Tongue (tissue), 2 donors: Measurements from ENCODE around the gene AP2A2. TPM values are rescaled to one million over a fixed set of nuclear protein-coding genes. Genes with fewer than 3 reads are reported as not detected.

Source experiments
- DNase-seq: peaks from one replicate; pipeline ENCODE4 v3.0.0-alpha.2; 2015
- total RNA-seq: library from RNA; depleted of rRNA; stranded (reverse); fragments of >200 nt; gene quantifications from one replicate; pipeline ENCODE4 v1.2.3, GENCODE V29; 2014

The AP2A2 gene
- 28.6 TPM for total RNA-seq

DNA sequence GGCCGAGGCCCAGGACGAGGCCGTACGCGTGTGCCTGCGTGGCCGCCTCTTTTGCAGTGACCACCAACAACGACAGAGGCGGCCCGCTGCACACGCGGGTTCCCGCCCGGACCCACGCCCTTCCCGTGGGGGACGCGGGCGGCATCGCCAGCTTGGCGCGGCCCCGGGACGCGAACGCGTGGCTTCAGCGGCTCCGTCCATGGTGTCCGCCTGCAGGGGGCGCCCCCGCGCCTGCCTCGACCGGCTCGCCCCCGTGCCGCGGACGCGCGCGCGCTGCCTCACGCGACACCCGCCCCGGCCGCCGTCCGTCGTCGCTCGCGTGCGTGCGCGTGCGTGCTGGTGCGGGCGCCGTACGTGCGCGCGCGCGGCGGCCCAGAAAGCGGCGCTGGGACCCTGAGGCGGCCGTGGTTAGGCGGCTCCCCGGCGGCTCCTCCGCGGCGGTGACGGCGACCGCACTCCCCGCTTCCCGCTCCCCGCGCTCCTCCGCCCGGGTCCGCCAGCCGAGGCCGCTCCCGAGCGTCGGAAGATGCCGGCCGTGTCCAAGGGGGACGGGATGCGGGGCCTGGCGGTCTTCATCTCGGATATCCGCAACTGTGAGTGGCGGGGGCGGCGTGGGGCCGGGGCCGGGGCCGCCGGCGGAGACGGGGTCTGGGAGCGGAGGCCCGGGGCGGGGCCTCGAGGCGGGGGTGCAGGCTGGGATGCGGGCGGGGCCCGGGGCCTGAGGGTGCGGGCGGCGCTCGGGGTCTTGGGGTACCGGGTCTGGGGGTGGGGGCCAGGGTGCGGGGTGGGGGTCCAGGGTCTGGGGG, at the start of gene AP2A2:
Gene AP2A2, plus strand, starts transcription at position 375 of the 806 bp plus-strand sequence. Its CDS starts 152 bp downstream, at position 527.
- peak; percentile 96 for DNase-seq

DNA sequence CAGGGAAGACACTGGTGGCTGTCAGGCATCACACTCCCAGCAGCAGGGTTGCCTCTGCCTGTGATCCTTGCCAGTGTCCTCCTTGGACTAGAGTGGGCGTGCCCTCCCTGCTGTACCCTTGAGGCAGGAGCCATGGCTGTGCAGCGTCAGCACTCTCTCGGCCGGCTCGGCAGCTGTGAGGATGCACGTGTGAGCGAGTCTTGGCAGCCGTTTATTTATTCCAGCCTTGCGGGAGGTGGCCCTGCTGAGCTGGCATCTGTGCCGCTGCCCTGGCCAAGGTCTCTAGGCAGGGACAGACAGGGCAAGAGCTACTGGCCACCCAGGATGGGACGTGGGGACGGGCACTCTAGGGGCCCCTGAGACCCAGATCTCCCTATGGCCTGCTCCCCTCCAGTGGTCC, 49.1 kb upstream of the AP2A2 start:
- DNase-seq, result peak; percentile 80

DNA sequence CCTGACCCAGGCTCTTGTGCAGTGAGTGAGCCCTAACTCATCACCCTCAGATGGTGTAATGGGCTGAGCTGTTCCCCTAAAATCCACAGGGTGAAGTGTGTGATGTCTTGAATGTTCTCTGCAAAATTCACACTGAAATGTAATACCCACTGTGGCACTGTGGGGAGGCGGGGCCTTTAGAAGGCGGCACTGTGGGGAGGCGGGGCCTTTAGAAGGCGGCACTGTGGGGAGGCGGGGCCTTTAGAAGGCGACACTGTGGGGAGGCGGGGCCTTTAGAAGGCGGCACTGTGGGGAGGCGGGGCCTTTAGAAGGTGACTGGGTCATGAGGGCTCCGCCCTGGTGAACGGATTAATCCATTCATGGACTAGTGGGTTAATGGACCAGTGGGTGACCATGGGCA, 48.1 kb upstream of the AP2A2 start:
- no peak for DNase-seq

DNA sequence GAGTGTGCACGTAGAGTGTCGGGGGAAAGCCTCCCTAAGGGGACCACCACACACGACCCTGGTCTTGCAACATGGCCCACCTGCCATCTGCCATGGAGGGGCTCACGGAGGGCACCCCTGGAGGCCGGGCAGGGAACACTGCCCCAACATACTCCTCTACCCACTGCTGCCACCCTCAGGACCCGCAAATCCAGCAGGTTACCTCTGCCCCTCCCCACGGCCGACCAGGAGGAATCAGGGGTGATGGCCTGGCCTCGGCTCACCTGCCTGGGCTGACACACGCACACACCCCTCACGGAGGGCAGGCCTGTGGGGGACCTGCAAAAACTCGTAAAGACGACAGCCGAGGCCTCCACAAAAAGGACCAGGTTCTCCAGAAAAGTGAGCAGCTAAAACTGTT, 45.2 kb upstream of the AP2A2 start:
- no peak for DNase-seq

DNA sequence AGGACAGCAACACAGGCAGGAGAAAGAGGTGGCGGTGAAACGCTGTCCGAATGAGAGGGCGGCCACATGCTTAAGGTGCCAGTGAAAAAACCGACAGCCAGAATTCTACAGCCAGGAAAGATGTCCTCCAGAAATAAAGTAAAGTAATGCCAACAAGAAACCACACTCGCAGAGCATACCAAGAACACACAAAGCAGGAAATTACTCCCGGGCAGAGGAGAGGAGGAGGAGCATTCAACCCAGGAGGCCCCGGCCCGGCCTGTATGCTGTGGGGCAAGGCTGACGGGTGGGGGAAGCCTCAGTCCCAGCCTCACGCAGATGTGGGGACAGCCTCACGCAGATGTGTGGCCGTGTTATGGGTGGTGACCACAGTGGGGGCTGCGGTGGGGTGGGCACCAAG, 43.1 kb upstream of the AP2A2 start:
- DNase-seq, result no peak

DNA sequence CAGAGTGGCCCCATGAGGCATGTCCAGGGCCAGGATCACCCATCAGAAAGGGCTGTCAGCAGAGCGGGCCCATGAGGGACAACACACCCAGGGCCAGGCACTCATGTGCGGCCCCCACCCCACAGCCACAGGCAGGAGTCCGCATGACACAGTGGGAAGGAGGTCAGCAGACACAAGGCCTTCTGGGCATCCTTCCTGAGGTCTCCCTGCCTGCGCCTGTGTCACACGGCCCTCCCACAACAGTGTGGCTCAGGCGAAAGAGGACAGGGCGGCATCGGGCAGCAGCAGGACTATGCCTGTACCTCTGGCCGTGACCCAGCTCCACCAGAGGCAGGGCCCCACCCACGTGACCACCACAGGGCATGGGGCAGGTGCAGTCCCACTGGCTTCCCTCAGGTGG, 42.1 kb upstream of the AP2A2 start:
- DNase-seq, result no peak

DNA sequence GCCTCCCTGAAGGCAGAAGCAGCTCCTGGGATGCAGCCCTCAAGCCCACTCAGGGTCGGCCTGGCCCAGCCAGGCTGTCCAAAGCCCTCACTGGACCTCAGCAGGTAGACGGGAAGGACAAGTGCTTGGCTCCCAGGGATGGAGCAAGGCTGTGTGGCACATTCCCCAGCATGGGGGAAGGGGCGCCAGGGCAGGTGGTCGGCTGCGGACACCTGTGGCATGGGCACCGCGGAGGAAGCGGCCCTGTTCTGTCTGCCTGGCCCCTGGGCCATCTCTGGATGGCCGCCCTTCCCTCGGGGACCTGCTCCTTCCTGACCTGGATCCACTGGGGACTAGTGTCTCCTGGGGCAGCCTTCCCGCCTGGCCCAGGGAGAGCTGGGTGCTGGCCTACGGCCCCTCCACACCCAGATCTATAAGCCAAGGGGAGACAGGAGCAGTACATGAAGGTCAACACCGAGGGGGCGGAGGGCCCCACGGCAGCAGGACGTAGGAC, 41.0 kb upstream of the AP2A2 start:
- no peak for DNase-seq

DNA sequence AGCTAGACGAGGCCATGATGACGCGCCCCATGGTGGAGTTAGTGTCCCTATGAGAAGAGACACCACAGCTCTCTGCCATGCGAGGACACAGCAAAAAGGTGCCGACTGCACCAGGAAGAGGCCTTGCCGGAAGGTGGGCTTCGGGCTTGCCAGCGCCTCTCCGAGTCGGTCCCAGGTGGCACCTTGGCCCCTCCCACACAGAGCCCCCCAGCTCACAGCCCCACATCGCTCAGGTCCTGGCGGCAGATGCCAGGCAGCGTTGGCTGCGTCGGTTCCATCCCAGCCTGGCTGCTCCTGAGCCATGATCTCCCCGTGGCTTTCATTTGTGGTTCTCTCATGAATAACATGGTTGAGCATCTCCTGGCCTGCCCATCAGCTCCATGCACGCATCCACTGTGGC, 39.1 kb upstream of the AP2A2 start:
- DNase-seq, result no peak

DNA sequence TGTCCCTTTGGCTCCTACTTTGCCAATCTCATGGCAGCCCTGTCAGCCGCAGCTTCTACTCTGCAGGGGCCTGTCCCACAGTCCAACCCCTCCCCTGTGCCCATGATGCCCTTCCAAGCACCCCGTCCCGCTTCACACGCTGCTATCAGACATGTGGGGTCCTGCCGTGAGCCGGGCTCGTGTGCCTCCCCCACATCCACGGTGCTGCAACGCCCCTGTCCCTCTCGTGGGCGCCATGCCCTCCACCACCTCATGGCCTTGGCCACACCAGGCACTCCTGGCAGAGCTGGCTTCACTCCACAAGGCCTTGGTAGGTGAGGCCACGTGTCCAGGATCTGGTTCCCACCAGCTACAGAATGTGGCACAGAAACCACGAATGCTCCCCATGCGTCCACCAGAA, 38.1 kb upstream of the AP2A2 start:
- no peak for DNase-seq

DNA sequence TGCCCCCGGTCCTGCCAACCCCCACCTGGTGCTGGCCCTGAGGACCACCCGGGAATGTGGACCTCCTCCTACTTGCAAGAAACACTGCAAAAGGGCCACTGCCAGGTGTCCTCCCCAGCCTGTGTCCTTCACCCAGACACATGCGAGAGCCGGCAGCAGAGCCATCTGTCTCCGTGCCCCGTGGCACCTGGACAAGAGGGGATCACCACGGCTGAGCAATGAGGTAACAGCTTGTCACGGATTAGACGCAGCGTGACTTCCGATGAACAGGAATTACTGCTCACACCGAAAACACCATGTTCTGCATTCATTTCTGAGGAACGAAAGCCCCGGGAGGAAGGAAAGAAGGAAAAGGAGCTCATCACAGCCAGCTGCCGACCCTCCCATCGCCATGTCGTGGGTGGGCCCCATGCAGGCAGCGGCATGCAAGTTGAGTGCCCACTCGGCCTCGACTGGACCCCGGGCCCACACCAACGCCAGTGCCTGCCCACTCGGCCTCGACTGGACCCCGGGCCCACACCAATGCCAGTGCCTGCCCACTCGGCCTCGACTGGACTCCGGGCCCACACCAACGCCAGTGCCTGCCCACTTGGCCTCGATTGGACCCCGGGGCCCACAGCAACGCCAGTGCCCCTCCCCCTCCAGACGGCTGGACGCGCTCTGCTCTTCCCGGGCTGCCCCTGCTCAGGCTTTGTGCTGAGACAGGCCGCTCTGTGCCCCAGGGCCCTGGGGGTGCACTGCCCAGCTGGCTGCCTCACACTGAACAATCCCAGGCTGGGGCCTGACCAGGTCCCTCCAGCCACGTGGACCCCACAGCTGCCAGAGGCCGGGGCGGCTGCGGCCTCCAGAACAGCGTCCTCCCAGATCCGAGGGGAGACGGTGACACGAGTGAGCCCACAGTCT, 37.1 kb upstream of the AP2A2 start:
- DNase-seq, result peak; percentile 48

DNA sequence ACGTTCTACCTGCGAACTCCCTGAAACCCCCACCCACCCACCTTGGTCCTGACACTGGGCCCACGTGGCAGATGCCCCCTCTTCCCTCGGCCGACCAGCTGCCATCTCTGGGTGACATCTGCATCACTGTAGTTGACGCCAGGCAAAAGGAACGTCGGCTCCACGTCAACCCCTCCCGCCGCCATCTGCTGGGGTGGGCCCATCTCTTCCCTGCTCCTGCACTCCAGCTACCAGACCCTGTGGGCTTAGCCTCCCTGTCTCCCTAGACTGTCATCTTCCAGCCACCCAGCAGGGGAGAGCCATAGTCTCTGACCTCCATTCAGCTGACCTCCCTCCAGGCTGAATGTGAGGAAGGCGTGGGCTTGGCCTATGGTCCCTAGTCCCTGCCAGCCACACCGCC, 36.4 kb upstream of the AP2A2 start:
- peak; percentile 61 for DNase-seq

DNA sequence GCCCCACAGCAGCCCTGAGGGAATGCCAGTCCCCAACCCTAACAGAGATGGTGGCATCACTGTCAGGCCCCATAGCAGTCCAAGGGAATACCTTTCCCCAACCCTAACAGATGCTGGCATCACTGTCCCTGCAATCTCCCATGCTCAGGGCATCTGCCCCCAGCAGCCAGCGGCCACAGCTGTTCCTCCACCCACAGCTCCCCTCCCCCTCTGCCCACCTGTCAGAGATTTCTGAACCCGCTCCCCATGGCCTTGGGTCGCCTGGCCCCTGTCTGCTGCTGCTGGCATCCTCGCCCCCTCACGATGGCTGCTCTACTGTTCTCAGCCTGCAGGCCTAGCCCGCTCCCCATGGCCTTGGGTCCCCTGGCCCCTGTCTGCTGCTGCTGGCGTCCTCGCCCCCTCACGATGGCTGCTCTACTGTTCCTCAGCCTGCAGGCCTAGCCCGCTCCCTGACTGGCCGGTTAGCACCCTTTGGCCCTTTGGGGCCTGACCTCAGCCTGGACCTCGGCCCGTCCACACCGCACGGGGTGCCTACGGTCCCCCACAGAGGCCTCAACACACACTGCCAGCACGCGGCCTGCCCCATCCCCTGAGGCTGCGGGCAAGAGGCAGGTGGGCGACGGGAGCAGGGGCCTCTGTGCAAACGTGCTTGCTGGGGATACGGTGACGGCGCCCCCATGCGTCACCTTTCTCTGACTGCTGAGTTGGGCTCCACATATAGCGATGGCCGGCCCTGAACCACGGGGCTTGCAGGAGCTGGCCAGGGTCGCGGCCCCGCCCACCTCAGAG, 35.8 kb upstream of the AP2A2 start:
- DNase-seq, result peak; percentile 61

DNA sequence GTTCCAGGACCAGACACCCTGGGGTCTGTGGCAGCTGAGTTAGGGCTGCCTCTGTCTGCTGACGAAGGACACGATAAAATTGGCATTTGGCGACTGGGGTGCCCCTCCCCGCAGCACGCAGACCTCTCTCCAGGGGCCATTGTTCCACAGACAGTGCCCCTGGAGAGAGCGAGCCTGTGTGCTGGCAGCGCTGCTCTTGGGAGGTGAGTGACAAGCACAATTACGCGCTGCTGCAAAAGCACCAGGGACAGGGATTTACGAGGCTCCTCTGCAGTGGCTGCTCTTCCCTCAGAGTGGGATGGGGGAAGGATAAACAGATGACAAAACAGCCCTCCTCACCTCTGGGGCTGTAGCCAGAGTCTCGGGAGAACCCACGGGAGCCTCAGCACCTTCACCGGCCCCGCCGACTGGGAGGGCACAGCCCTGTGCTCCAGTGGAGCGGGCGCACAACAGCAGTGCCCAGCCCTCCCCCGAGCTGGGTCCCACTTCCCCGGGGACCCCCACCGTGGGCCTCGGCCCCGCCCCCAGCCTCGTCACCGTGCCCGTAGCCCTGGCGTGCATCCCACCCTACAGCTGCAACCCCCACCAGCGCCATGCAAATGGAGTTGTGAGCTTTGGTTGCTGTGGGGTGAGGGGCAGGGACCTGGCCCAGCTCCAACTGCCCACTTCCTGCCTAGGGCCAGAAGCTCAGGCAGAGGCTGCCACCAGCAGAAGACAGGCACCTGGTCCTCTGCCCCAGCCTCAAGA, 34.7 kb upstream of the AP2A2 start:
- DNase-seq, result peak; percentile 58

DNA sequence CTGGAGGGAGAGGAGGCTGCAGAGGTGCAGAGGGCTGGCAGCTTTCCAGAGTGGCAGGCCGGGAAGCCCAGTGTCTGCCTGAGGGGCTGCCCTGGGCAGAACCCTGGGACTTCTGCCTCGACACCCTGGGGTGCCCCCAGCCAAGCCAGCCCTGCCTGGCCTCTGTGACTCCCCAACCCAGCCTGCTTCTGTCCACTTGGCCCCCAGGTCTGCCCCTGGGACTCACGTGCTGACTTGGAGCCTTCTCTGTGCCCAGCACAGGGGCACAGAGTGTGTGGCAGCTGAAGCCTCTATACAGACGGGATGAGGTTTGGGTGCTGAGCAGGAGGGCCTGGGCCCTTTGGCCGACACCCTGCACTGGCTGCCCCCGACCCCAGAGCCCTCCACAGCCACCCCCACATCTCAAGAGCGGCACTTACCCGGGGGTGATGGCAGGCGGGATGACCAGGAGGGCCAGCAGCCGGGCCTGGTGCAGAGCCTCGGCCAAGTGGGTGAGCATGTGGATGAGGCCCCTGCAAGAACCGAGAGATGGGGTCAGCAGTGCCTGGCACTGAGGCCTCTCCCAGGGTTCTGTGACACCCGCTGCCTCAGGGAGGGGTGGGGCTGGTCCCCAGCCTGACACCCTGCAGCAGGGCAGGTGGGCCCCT, 32.5 kb upstream of the AP2A2 start:
- DNase-seq, result no peak

DNA sequence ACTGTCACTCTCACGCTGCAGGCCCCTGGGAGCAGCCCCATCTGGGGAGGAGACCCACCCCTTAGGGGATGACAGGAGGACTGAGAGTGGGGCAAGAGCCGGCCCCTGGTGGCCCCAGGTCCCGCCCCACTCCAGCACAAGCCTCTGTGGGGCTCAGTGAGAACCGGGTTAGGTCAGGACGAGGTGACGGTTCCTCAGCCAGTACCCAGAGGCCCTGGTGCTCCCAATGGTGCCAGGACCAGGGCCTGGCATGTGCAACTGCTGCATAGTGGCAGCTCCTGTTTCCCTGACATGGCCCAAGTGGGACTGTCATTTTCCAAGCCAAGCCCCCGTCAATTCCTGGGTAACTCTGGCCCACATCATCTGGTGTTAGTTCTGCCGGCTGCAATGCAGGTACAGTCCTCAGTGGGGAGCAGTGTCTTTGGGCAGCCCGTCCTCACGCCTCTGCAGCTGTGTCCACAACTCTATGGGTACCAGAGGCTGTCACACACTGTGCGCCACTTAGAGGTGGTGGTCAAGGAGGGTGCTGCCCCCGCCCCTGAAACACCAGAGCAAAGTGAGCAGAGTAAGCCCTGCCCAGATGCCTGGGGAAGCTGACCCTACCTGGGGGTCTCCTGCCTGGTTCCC, 31.0 kb upstream of the AP2A2 start:
- no peak for DNase-seq

DNA sequence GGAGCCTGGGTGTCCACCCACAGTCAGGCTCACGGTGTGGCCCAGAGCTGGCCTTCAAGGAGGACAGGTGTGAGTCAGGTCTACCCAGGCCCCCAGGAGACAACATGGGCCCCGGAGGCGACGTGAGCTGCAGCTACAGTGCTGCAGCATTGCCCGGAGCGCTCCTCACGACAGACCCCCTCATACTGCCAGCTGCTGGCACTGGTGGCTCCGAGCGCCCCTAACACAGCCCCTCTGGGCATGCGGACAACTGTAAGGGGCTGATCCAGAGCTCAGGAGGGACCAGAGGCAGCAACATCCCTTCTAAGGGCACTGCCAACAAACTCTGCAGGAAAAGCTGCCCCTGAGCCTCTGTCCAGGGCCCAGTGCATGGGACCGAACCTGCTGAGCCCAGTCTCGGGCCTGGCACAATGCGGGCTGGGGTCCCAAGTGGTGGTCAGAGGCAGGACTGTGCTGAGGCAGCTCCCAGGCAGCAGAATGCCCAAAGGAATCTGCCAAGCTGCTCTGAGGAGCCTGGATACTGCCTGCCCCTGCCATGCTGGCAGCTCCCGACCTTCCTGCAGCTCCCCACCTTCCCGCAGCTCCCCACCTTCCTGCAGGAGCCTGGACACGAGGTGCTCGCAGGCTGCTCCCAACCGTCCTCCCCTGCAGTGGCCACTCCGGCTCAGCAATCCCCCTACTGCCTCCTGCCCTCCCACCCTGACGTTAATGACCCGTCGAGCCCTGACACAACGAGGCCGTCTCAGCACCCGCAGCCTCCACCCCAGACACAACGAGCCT, 30.1 kb upstream of the AP2A2 start:
- no peak for DNase-seq

DNA sequence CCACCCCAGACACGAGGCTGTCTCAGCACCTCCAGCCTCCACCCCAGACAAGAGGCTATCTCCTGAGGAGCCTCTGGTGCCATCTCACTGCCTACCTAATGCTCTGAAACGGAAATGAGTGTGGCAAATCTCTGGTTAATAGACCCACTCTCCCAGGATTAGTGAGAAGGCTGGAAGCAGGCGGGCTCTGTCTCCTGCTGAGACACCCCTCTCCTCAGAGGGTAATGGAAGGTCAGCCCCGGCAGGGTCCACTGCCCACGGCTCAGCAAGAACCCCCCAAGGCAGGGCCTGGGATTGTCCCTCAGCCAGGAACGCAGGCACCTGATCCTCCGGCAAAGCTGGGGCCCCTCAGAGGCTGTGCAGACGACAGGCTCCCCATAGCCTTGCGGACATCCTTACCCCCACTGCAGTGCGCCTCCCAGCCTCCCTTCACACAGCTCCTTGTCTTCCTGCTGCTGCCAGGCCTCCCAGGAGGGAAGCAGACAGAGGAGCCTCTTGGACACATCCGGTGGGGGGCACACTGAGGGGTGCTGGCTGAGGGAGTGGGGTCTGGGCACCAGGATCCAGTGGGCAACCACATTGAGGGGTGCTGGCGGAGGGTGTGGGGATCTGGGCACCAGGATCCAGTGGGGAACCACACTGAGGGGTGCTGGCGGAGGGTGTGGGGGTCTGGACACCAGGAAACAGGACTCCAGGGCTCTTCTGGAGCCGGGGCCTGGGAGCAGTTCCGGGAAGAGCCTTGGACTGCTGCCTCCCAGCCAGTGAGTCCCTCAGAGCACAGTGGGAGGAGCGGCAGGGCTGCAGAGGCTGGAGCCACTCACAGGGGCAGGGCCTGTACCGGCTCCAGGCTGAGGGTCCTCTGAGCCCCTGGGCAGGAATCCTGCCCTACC, 28.2 kb upstream of the AP2A2 start:
- DNase-seq, result no peak

DNA sequence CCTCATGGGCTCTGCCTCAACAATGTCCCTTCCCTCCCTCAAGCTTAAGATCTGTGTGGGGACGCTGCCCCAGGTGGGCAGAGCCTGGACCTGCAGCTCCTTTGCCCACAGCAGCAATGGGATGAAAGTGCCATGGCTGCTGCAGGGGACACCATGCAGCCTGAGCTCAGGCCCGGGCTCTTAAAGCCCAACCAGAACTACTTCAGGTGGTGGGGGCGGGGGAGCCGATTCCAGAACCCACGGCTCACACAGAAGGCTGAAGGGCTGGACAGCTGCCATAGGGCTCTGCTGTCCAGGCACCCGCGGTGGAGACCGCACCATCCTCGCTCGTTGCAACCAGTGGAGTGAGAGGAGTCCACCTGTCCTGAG, 27.5 kb upstream of the AP2A2 start:
- no peak for DNase-seq
